ENCODE measurements around the gene ICE2. TPM values are rescaled to one million over a fixed set of nuclear protein-coding genes. Genes with fewer than 3 reads are reported as not detected.

The ICE2 gene
- total RNA-seq, 5 donors from 2014 or later (not counting 1 experiment from before 2014, with no cell fraction given), result 47.4 to 68.7 (median 52.4) TPM

DNA sequence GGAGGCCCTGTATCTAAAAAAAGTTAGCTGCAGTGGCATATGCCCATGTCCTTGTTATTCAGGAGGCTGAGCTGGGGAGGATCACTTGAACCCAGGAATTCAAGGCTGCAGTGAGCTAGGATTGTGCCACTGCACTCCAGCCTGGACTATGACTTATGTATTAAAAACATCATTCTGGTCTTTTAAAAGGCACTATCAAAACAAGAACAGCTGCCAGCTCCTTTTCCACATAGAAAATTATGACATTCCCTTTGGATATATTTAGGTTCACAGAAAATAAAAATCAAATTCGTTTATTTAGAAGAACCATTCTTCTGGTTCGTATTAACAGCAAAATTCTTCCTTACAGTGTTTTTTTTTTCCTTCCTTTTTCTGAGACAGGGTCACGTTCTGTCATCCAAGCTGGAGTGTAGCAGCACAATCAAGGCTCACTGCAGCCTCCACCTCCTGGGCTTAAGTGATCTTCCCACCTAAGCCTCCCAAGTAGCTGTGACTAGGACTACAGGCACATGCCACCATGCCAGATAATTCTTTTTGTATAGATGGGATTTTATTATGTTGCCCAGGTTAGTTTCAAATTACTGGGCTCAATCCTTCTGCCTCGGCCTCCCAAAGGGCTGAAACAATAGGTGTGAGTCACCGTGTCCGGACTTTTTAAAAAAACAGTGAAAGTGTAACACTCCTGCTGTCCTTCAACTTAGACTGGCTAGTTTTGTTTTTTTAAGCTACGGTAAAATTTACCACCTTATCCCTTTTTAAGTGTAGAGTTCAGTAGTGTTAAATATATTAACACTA is 13.9 kb downstream of the ICE2 start:
- H3K4me1 Mint-ChIP-seq, result peaks cover 3 to 9% (median 9%) of the 10 kb centered on the region in 3 donors
- Histone ChIP-seq H3K27ac (ENCODE audit: low read length) (no peak overlapping the region), H3K4me1 (ENCODE audit: control insufficient read depth in 1 of 2, extremely low read depth in 1 of 2, insufficient read depth in 2 of 2, low read length in 2 of 2) (no peaks in the 10 kb centered on the region), H3K36me3 (ENCODE audit: control insufficient read depth in 2 of 2, extremely low read depth in 1 of 2, insufficient read depth in 1 of 2, low read length in 1 of 2) (peaks cover 0 to 53% of the 10 kb centered on the region in 2 donors), H3K9me3 (no peaks in the 10 kb centered on the region), H3K27me3 (replicated peaks in 1 of 2; ENCODE audit: control insufficient read depth in 2 of 2, extremely low read depth in 1 of 2, insufficient read depth in 2 of 2, low read length in 1 of 2) (no peaks in the 10 kb centered on the region), H3K4me3 (ENCODE audit: control insufficient read depth in 1 of 2, extremely low read depth in 1 of 2, low read length in 1 of 2) (no peak overlapping the region)
- H3K4me3 Mint-ChIP-seq, result no peak overlapping the region
- no peak overlapping the region for H3K27ac Mint-ChIP-seq
- H3K36me3 Mint-ChIP-seq, result peaks cover 33% of the 10 kb centered on the region
- H3K9me3 Mint-ChIP-seq, result no peaks in the 10 kb centered on the region
- CTCF ChIA-PET, result interaction anchor here (0.6 to 0.8 kb wide), 3 partner anchors 13 to 97 kb away, joined by 3 read pairs; no protein-coding TSS in a partner anchor
- H3K27me3 Mint-ChIP-seq, result no peaks in the 10 kb centered on the region
- ATAC-seq (replicated peaks in 1 of 4) (no peak), DNase-seq (no peak)
- POLR2A ChIA-PET, result interaction anchor here in 1 of 2 donors (0.7 kb wide), 2 partner anchors 10 to 509 kb away, joined by 3 read pairs; no protein-coding TSS in a partner anchor
- WGBS (ENCODE audit: insufficient coverage), result 94% methylated on average over 2 of the region's 7 CpGs

DNA sequence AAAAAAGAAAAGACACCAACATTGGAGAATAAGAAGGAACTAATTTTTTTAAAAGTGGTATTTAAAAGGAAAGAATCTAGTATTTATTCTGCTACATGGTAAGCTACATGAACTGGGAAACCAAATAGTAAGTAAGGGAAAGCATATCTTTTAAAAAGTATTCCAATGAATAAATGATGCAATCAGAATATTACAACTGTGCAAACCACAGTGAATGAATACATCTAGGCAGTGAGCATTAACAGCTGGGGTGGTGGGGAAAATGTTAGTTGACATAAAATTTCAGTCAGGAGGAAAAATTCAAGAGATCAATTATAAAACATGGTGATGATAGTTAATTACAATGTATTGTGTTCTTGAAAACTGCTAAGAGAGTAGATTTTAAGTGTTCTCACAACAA is 16.9 kb downstream of the ICE2 start:
- POLR2A ChIA-PET, result interaction anchor here in 1 of 2 donors (0.6 kb wide), 1 partner anchor 118 kb away, joined by 3 read pairs; no protein-coding TSS in a partner anchor
- Histone ChIP-seq H3K27ac (ENCODE audit: low read length) (no peak overlapping the region), H3K36me3 (ENCODE audit: control insufficient read depth in 2 of 2, extremely low read depth in 1 of 2, insufficient read depth in 1 of 2, low read length in 1 of 2) (peaks cover 0 to 32% of the 10 kb centered on the region in 2 donors), H3K4me3 (ENCODE audit: control insufficient read depth in 1 of 2, extremely low read depth in 1 of 2, low read length in 1 of 2) (no peak overlapping the region), H3K4me1 (ENCODE audit: control insufficient read depth in 1 of 2, extremely low read depth in 1 of 2, insufficient read depth in 2 of 2, low read length in 2 of 2) (no peaks in the 10 kb centered on the region), H3K9me3 (no peaks in the 10 kb centered on the region), H3K27me3 (replicated peaks in 1 of 2; ENCODE audit: control insufficient read depth in 2 of 2, extremely low read depth in 1 of 2, insufficient read depth in 2 of 2, low read length in 1 of 2) (no peaks in the 10 kb centered on the region)
- no peak overlapping the region for H3K27ac Mint-ChIP-seq
- H3K4me3 Mint-ChIP-seq, result no peak overlapping the region
- H3K4me1 Mint-ChIP-seq, result peaks cover 0 to 6% (median 2%) of the 10 kb centered on the region in 3 donors
- no peak for DNase-seq
- H3K36me3 Mint-ChIP-seq, result peaks cover 15% of the 10 kb centered on the region
- no peaks in the 10 kb centered on the region for H3K9me3 Mint-ChIP-seq
- H3K27me3 Mint-ChIP-seq, result no peaks in the 10 kb centered on the region
- no peak for ATAC-seq (replicated peaks in 1 of 4)
- CTCF ChIA-PET, result no interaction called here

DNA sequence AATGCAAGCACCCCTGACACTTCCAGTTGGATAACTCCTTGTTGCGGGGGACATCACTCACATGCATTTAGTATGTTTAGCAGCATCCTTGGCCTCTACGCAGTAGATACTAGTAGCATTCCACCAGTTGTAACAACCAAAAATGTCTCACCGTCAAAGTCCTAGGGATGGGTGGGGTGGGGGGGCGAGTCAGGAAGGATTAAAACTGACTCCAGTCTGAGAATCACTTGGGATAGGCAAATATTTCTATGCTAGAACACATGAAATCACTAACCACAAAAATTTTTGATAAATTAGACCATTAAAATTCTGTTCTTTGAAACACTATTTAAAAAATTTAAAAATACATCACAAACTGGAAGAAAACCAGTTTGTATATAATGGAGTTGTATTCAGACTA is 18.0 kb downstream of the ICE2 start:
- Mint-ChIP-seq H3K4me1 (peaks cover 0 to 6% (median 2%) of the 10 kb centered on the region in 3 donors), H3K9me3 (no peaks in the 10 kb centered on the region), H3K4me3 (no peak overlapping the region), H3K27ac (no peak overlapping the region), H3K27me3 (no peaks in the 10 kb centered on the region), H3K36me3 (peaks cover 14% of the 10 kb centered on the region)
- DNase-seq (no peak), ATAC-seq (replicated peaks in 1 of 4) (no peak)
- Histone ChIP-seq H3K9me3 (no peaks in the 10 kb centered on the region), H3K27ac (ENCODE audit: low read length) (no peak overlapping the region), H3K4me3 (ENCODE audit: control insufficient read depth in 1 of 2, extremely low read depth in 1 of 2, low read length in 1 of 2) (no peak overlapping the region), H3K27me3 (replicated peaks in 1 of 2; ENCODE audit: control insufficient read depth in 2 of 2, extremely low read depth in 1 of 2, insufficient read depth in 2 of 2, low read length in 1 of 2) (no peaks in the 10 kb centered on the region), H3K4me1 (ENCODE audit: control insufficient read depth in 1 of 2, extremely low read depth in 1 of 2, insufficient read depth in 2 of 2, low read length in 2 of 2) (no peaks in the 10 kb centered on the region), H3K36me3 (ENCODE audit: control insufficient read depth in 2 of 2, extremely low read depth in 1 of 2, insufficient read depth in 1 of 2, low read length in 1 of 2) (peaks cover 0 to 26% of the 10 kb centered on the region in 2 donors)
- ChIA-PET CTCF (no interaction called here), POLR2A (no interaction called here)
- no CpG with 5 or more reads among the region's 4 CpGs for WGBS (ENCODE audit: insufficient coverage)

DNA sequence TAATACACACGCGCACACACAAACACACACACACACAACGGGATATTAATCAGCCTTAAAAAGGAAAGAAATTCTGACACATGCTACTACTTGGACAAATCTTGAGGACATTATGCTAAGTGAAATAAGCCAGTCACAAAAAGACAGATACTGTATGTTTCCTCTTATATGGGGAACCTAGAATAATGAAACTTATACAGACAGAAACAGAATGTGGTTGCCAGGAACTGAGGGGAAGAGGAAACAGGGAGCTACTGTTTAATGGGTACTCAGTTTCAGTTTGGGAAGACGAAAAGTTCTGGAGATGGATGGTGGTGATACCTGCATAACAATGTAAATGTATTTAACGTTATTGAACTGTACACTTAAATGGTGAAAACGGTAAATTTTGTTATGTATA is 20.2 kb downstream of the ICE2 start:
- no peaks in the 10 kb centered on the region for H3K4me1 ChIP-seq (ENCODE audit: control insufficient read depth in 1 of 2, extremely low read depth in 1 of 2, insufficient read depth in 2 of 2, low read length in 2 of 2)
- peaks cover 5 to 25% of the 10 kb centered on the region in 2 donors for H3K36me3 ChIP-seq (ENCODE audit: control insufficient read depth in 2 of 2, extremely low read depth in 1 of 2, insufficient read depth in 1 of 2, low read length in 1 of 2)
- H3K9me3 ChIP-seq, result no peaks in the 10 kb centered on the region
- no peak for ATAC-seq (replicated peaks in 1 of 4)
- Mint-ChIP-seq H3K4me3 (no peak overlapping the region), H3K27ac (no peak overlapping the region), H3K9me3 (no peaks in the 10 kb centered on the region), H3K36me3 (peaks cover 14% of the 10 kb centered on the region), H3K27me3 (no peaks in the 10 kb centered on the region), H3K4me1 (peaks cover 0 to 6% (median 0%) of the 10 kb centered on the region in 3 donors)
- H3K4me3 ChIP-seq (ENCODE audit: control insufficient read depth in 1 of 2, extremely low read depth in 1 of 2, low read length in 1 of 2), result no peak overlapping the region
- DNase-seq, result no peak
- WGBS (ENCODE audit: insufficient coverage), result 83% methylated on average over 1 of the region's 6 CpGs
- CTCF ChIA-PET, result no interaction called here
- H3K27me3 ChIP-seq (replicated peaks in 1 of 2; ENCODE audit: control insufficient read depth in 2 of 2, extremely low read depth in 1 of 2, insufficient read depth in 2 of 2, low read length in 1 of 2), result no peaks in the 10 kb centered on the region
- POLR2A ChIA-PET, result no interaction called here
- no peak overlapping the region for H3K27ac ChIP-seq (ENCODE audit: low read length)

DNA sequence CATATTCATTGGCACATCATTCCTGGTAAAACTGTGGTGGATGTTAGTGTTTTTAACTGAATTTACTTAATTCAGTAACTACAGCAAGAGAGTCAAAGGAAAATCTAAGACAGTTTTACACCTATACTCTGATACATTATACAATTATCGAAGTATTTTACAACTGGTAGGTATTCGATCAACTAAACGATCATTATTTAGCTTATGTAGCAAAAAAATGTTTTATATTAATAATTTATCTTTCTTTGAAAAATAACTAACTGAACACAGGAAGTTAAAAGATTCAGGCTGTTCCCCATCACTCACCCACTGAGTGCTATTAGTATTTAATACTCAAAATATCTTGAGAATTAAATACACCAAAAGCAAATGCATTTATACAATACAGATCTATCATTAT is 21.0 kb downstream of the ICE2 start:
- H3K27me3 Mint-ChIP-seq, result no peaks in the 10 kb centered on the region
- no peak overlapping the region for H3K4me3 Mint-ChIP-seq
- H3K4me1 Mint-ChIP-seq, result peaks cover 0 to 6% (median 0%) of the 10 kb centered on the region in 3 donors
- H3K27ac ChIP-seq (ENCODE audit: low read length), result no peak overlapping the region
- H3K9me3 Mint-ChIP-seq, result no peaks in the 10 kb centered on the region
- H3K36me3 ChIP-seq (ENCODE audit: control insufficient read depth in 2 of 2, extremely low read depth in 1 of 2, insufficient read depth in 1 of 2, low read length in 1 of 2), result peaks cover 5 to 31% of the 10 kb centered on the region in 2 donors
- H3K27me3 ChIP-seq (replicated peaks in 1 of 2; ENCODE audit: control insufficient read depth in 2 of 2, extremely low read depth in 1 of 2, insufficient read depth in 2 of 2, low read length in 1 of 2), result no peaks in the 10 kb centered on the region
- peaks cover 19% of the 10 kb centered on the region for H3K36me3 Mint-ChIP-seq
- ChIA-PET POLR2A (interaction anchor here (0.6 to 0.8 kb wide), 2 partner anchors 32 to 38 kb away, joined by 3 to 4 read pairs; no protein-coding TSS in a partner anchor), CTCF (interaction anchor here in 1 of 2 donors (0.6 kb wide), 1 partner anchor 17 kb away, joined by 3 read pairs; no protein-coding TSS in a partner anchor)
- DNase-seq (no peak), ATAC-seq (replicated peaks in 1 of 4) (no peak)
- no CpG with 5 or more reads among the region's 3 CpGs for WGBS (ENCODE audit: insufficient coverage)
- no peaks in the 10 kb centered on the region for H3K9me3 ChIP-seq
- no peak overlapping the region for H3K4me3 ChIP-seq (ENCODE audit: control insufficient read depth in 1 of 2, extremely low read depth in 1 of 2, low read length in 1 of 2)
- H3K4me1 ChIP-seq (ENCODE audit: control insufficient read depth in 1 of 2, extremely low read depth in 1 of 2, insufficient read depth in 2 of 2, low read length in 2 of 2), result no peaks in the 10 kb centered on the region
- H3K27ac Mint-ChIP-seq, result no peak overlapping the region

DNA sequence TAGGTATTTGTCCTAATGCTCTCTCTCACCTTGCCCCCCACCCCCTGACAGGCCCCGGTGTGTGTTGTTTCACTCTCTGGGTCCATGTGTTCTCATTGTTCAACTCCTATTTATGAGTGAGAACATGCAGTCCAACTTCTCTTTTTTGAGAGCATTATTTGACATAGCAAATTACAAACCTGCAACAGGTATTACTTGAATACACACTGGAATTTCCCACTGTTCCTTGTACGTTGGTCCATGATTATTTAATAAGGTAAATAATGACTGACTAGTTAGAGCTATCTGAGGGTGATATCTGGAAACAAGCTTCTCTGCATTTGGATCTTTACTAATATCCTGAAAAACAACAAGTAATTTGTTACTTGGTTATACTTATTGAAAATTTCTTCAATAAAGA is 24.1 kb downstream of the ICE2 start:
- H3K27me3 Mint-ChIP-seq, result no peaks in the 10 kb centered on the region
- POLR2A ChIA-PET, result no interaction called here
- Histone ChIP-seq H3K4me3 (ENCODE audit: control insufficient read depth in 1 of 2, extremely low read depth in 1 of 2, low read length in 1 of 2) (no peak overlapping the region), H3K27ac (ENCODE audit: low read length) (no peak overlapping the region), H3K27me3 (replicated peaks in 1 of 2; ENCODE audit: control insufficient read depth in 2 of 2, extremely low read depth in 1 of 2, insufficient read depth in 2 of 2, low read length in 1 of 2) (no peaks in the 10 kb centered on the region), H3K4me1 (ENCODE audit: control insufficient read depth in 1 of 2, extremely low read depth in 1 of 2, insufficient read depth in 2 of 2, low read length in 2 of 2) (no peaks in the 10 kb centered on the region), H3K9me3 (no peaks in the 10 kb centered on the region), H3K36me3 (ENCODE audit: control insufficient read depth in 2 of 2, extremely low read depth in 1 of 2, insufficient read depth in 1 of 2, low read length in 1 of 2) (peaks cover 5 to 41% of the 10 kb centered on the region in 2 donors)
- ATAC-seq (replicated peaks in 1 of 4) (no peak), DNase-seq (no peak)
- peaks cover 36% of the 10 kb centered on the region for H3K36me3 Mint-ChIP-seq
- H3K4me3 Mint-ChIP-seq, result no peak overlapping the region
- CTCF ChIA-PET, result no interaction called here
- no peaks in the 10 kb centered on the region for H3K4me1 Mint-ChIP-seq
- H3K9me3 Mint-ChIP-seq, result no peaks in the 10 kb centered on the region
- H3K27ac Mint-ChIP-seq, result no peak overlapping the region
- 100% methylated on average over 1 of the region's 2 CpGs for WGBS (ENCODE audit: insufficient coverage)

All from T-cell (primary cell).